ENCODE measurements around the gene SPAG7.

- TF ChIP-seq EZH2 (IDR thresholded peaks at IDR 0.05; ENCODE audit: low read length): no peak
- TF ChIP-seq CTCF (optimal IDR thresholded peaks at IDR 0.05 in 1 of 3, IDR thresholded peaks at IDR 0.05 in 1 of 3, conservative IDR thresholded peaks at IDR 0.05 in 1 of 3; ENCODE audit: extremely low read depth in 1 of 3, insufficient read depth in 2 of 3, low read length in 3 of 3): no peak
Observed at GRCh38 chr17:4950746-4951204, 16.8 kb downstream of the SPAG7 start, which contains the start of gene ENO3.

Measured in keratinocyte (primary cell).